DMS 273 treated with DMSO at 0.1 percent for 48 hours (cell line): ENCODE results near the gene UCK2.

Source experiments
- DNase-seq: peaks from one replicate; lab custom pipeline; 2025; lab: John Stamatoyannopoulos, UW

Gene UCK2

GRCh38 chr1:165902565-165902964 is 75.2 kb downstream of the UCK2 start:
- no peak for DNase-seq

- DNase-seq = no peak
Measured at GRCh38 chr1:165903672-165904071, 76.3 kb downstream of the UCK2 start.

GRCh38 chr1:165904948-165905347 is 77.5 kb downstream of the UCK2 start:
- DNase-seq = no peak

- DNase-seq = no peak
Measured at GRCh38 chr1:165905853-165906252, 78.4 kb downstream of the UCK2 start.

- no peak for DNase-seq
Measured at GRCh38 chr1:165907256-165907857, 79.9 kb downstream of the UCK2 start.

GRCh38 chr1:165910764-165911421 is 83.5 kb downstream of the UCK2 start:
- no peak for DNase-seq

GRCh38 chr1:165911609-165912281 is 84.3 kb downstream of the UCK2 start:
- no peak for DNase-seq

GRCh38 chr1:165912638-165913037 is 85.2 kb downstream of the UCK2 start:
- DNase-seq = no peak

- peak; percentile 17 for DNase-seq
Measured at GRCh38 chr1:165914136-165914798, 86.9 kb downstream of the UCK2 start.

- DNase-seq = no peak
Measured at GRCh38 chr1:165915480-165915879, 88.1 kb downstream of the UCK2 start.

GRCh38 chr1:165915932-165916348 is 88.5 kb downstream of the UCK2 start:
- no peak for DNase-seq

GRCh38 chr1:165917166-165917565 is 89.8 kb downstream of the UCK2 start:
- DNase-seq = no peak

GRCh38 chr1:165924117-165924516 is 96.7 kb downstream of the UCK2 start:
- no peak for DNase-seq

- DNase-seq = no peak
Measured at GRCh38 chr1:165925498-165926079, 98.2 kb downstream of the UCK2 start.

- no peak for DNase-seq
Measured at GRCh38 chr1:165927169-165927568, 99.8 kb downstream of the UCK2 start.

- no peak for DNase-seq
Measured at GRCh38 chr1:165928075-165928731, 100.8 kb downstream of the UCK2 start.

- DNase-seq = no peak
Measured at GRCh38 chr1:165930961-165931360, 103.5 kb downstream of the UCK2 start.

- DNase-seq = no peak
Measured at GRCh38 chr1:165933446-165934170, 106.2 kb downstream of the UCK2 start.

- no peak for DNase-seq
Measured at GRCh38 chr1:165936542-165936941, 109.1 kb downstream of the UCK2 start.

GRCh38 chr1:165937829-165938228 is 110.4 kb downstream of the UCK2 start:
- no peak for DNase-seq

GRCh38 chr1:165938844-165939243 is 111.4 kb downstream of the UCK2 start:
- no peak for DNase-seq
